GM19468 (cell line): ENCODE measurements around the gene ZNF778.
"Not testable (repeated sequence)": the region's sequence is repeated elsewhere in the genome, so short reads cannot be mapped to it uniquely, and the experiment has no call there.

Source experiments
- ATAC-seq: cut with Tn5 transposase; IDR thresholded peaks from one replicate; pipeline ENCODE4 v1.9.1; 2021; ENCODE audit warnings: mild to moderate bottlenecking, moderate library complexity, moderate number of reproducible peaks; ENCODE audit not compliant: unreplicated experiment; ENCODE audit errors: extremely low read depth

Gene ZNF778

GRCh38 chr16:89247734-89248075 is 30.2 kb downstream of the ZNF778 start:
- not testable (repeated sequence) for ATAC-seq

- ATAC-seq = no peak
Observed at GRCh38 chr16:89248196-89248982, 30.9 kb downstream of the ZNF778 start.

GRCh38 chr16:89253548-89254287 is 36.2 kb downstream of the ZNF778 start:
- ATAC-seq = no peak

DNA sequence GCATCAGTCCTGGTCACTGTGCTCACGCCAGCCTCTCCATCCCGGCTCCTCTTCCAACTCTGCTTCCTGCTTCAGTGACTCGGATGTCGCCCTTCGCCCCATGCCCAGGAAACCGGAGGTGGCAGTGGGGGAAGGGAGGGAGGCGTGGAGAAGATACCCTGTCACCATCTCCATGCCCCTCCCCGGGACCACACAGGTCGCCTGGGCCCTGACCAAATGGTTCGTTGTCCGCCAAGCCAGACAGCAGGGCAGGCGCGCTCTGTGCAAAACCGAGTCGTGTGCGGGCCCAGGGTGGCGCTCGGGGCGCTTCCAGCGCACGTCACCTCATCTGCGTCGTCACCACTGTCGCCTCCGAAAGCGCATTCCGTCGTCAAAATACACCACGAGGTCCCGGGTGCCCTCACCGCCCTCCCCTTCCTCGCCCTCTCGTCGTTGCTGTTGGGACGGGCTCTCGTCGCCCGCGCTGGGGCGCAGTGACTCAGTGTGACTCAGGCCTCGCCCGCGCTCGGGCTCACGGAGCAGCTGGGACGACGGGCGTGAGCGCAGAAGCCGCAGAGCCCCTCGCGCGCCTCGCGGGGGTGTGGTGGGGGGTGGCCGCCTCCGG is 39.2 kb downstream of the ZNF778 start:
- ATAC-seq = no peak

- ATAC-seq = no peak
Observed at GRCh38 chr16:89257281-89257731, 39.8 kb downstream of the ZNF778 start.

DNA sequence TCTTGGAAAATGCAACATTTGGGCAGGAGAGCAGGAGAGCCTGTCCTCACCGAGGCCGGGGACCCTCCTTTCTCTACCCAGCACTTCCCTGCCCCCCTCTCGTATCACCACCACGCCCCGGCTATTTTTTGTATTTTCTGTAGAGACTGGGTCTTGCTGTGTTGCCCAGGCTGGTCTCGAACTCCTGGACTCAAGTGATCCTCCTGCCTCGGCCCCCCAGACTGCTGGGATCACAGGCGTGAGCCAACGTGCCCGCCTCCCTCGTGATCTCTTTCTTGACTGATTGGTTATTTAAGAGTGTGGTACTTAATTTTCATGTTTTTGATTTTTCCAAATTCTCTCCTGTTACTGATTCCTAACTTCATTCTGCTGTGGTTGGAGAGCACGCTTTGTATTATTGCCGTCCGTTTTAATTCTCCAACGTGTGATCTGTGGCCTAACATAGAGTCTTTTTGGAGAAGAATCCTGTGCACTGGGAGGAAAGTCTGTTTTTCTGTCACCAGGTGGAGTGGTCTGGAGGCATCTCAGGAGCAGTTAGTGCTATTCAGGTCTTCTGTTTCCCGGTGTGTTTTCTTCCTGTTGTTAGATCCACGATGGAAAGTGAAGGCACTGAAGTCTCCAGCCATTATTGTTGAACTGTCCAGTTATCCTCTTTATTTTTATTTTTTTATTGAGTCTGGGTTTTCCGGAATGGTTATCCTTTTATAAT is 40.4 kb downstream of the ZNF778 start:
- no peak for ATAC-seq

- ATAC-seq = not testable (repeated sequence)
Observed at GRCh38 chr16:89259901-89260300, 42.4 kb downstream of the ZNF778 start.

DNA sequence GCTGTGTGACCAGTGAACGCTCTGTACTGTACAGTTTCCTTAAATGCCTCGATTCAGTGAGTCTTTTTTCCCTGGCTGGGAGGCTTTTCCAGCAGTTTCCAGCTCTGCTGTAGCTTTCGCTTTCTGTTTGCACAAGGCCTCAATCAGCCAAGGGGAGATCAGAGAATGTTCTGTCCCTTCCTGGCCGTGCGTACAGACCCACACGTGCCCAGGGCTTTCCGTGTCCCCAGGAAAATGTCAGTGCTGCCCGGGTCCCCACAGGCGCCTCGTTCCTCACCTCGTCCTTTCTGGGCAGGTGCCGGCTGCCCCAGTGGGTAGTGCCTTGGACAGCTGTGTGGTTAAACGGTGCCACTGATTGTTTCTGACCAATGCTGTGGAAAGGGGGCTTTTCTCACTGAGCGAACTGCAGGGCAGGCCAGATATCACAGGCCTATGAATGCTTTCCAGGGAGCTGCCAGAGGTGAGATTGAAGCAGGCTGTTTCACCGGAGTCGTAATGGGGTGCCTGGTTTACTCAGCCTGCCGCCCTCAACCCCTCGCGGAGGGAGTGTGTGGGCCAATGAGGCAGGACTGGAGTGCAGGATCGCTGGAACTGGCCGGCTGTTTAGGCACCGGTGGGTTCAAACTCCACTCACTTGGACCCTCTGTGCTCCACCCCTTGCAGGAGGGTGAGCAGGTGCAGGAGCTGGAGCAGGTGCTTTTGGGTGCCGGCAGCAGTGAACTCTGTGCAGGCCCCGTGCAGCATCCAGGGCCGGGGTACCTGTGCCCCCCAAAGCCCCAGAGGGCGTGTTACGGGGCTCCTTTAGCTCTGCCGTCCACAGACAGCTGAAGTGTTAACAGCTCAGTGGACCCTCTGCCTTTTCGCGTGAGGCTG is 44.4 kb downstream of the ZNF778 start:
- ATAC-seq = no peak

GRCh38 chr16:89264800-89265550 is 47.5 kb downstream of the ZNF778 start:
- ATAC-seq = no peak

DNA sequence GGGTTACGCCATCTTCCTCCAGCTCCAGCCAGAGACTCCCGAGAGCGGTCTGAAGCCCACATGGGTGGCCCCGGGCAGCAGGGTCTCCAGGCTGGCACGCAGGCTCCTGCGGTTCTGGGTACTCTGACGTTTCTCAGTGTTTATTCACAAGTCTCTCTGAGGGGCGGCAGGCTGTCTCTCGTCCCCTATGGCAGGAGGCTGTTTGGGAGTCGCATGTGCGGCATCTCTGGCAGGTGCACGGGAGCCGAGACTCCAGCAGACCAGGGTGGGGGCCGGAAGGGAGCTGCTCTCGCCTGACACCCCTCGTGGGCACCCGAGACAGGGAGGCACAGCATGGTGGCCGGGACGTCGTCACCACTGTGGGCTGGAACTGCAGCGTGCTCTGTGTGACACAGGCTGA is 48.1 kb downstream of the ZNF778 start:
- no peak for ATAC-seq

DNA sequence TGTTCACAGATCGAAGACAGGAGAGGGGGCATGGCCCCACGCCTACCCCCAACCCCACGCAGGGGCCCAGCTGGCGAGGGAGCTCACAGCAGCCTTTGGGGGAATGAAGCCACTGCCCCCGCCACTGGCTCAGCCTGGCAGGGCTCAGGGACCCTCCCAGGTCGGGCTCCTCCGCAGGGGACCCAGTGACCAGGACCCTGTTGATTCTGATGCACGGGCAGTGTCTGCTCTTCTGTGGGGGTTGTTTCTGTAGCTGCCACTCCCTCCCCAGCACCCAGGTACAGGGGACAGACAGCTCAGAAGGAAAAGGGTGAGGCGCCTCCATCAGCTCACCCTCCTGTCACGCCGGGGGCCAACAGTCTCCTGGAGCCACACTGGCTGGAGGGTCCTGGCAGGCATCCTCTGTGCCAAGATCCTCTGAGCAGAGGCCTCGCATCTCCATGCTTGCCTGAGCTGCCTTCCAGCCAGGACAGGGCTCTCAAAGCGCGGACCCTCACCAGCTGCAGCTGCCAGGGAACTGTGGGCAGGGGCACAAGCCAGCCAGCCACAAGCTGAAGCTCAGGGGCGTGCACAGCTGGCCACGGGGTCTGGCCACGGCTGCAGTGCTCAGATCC is 49.1 kb downstream of the ZNF778 start:
- ATAC-seq = no peak

DNA sequence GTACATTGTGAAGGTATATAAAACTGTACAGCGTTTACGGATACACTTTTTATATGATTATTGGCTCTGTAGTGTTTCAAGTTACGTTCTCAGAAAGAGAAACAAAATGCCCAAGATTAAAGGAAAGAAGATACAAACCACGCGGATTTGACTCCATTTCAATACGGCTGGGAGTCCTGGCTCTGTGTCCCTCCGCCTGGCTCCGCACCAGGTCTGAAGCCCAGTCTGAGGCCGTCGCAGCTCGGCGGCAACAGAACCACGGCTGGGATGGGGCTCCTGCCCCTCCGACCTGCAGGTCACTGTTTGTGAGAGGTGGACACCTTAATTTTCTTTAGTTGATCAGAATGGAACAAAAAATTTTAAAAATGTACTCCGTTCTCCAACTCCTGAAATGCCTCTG is 50.2 kb downstream of the ZNF778 start:
- ATAC-seq = not testable (repeated sequence)

- ATAC-seq = no peak
Observed at GRCh38 chr16:89268585-89268984, 51.1 kb downstream of the ZNF778 start.

DNA sequence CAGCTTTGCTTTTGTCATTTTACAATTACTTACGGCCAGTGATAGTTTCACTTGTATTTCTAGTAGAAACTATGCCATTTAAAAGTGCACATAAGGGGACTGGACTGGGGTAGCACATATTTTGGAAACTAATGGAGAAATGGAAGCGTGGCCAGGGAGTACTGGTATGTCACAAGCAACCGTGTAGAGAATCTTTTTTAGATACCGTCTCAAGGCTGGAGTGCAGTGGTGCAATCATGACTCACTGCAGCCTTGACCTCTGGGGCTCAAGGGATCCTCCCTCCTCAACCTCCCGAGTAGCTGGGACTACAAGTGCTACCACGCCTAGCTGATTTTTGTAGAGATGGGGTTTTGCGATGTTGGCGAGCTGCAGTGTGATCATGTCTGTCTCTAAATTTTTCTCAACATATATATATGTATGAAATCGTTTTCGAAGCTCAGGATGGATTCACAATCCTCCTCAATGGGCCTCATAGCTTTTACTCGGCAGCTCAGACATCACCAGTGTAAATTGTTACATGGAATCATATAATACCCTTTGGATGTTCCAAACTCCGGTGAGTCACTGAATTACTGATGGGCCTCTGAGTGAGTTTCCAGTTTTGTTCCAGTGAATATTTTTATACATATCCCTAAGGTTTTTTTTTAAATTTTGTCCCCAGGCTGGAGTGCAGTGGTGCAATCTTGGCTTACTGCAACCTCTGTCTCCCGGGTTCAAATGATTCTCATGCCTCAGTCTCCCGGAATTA is 51.7 kb downstream of the ZNF778 start:
- no peak for ATAC-seq

- no peak for ATAC-seq
Observed at GRCh38 chr16:89269805-89270665, 52.5 kb downstream of the ZNF778 start.

GRCh38 chr16:89270666-89271345 is 53.3 kb downstream of the ZNF778 start:
- ATAC-seq = no peak
